Measurements from ENCODE around the gene PIEZO2.
"Not testable (repeated sequence)": the region's sequence is repeated elsewhere in the genome, so short reads cannot be mapped to it uniquely, and the experiment has no call there.

PIEZO2 gene

DNA sequence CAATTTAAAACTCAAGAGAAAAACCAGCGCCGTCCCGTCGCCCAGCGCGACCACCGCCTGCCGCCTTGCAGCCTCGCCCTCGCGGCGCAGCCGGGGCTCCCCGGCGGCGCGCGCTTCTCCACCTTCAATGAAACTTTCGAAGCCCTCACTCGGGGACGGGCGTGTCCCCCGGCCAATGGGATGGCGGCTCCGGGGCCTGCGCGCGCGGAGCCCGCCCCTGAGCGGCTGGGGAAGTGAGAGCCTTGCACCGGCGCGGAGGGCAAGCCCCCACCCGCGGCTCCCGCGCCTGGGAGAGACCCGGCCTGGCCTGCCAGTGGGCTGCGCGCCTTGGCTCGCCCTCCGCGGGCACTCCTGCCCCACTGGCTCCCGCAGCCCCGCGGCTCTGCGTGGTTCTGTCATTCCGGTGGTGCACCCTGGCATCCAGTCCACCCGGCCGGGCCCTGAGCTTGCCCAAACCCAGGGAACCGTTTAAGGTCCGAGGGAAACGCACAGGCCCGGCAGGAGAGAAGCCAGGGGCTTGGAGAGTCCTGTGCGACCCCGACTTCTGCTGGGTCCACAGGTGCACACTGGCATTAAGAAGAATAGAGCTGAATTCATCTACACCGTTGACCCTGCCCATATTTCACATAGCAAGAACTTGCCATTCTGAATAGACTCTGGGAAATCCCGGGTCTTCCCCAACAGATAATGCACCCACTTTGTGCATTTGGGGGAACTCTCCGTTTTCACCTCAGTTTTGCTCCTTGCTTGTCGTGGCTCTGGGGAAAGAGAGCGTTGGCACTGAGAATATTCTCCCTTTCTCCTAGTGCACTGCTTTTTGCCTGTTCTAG lies at the start of gene PIEZO2:
TSS of gene PIEZO2 (minus strand) at position 129 of the 830 bp plus-strand sequence. CDS start 981 bp downstream, outside the sequence.
- no peak for TF ChIP-seq JUND (IDR thresholded peaks at IDR 0.05; ENCODE audit: low read depth)
- in situ Hi-C loops (cut with HindIII; ENCODE audit: low pct_unique_long_range_greater_than_20kb, low sequenced_read_pairs): no loop called here
- DNase-seq (ENCODE audit: low read depth in 1 of 2, low spot score in 1 of 2): no peak

DNA sequence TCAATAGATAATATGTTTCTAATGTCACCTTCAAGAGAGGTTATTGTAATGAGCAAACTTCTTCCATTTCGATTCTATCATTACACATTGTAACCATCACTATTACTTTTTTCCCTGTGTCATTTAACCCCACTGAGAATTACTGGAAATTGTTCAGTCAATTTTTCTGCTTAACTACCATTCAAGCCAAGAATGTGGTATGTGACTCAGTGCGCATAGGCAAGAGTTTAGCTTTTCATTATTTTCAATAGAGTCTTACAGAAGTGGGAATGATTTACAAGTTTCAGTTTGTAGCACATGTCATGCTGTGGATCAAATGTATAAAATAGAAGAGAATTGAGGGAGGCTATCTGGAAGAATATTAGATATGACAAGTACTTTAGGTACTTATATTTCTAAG lies 34.3 kb upstream of the PIEZO2 start:
- no peak for TF ChIP-seq JUND (IDR thresholded peaks at IDR 0.05; ENCODE audit: low read depth)
- DNase-seq (ENCODE audit: low read depth in 1 of 2, low spot score in 1 of 2): no peak
- in situ Hi-C loops (cut with HindIII; ENCODE audit: low pct_unique_long_range_greater_than_20kb, low sequenced_read_pairs): no loop called here

DNA sequence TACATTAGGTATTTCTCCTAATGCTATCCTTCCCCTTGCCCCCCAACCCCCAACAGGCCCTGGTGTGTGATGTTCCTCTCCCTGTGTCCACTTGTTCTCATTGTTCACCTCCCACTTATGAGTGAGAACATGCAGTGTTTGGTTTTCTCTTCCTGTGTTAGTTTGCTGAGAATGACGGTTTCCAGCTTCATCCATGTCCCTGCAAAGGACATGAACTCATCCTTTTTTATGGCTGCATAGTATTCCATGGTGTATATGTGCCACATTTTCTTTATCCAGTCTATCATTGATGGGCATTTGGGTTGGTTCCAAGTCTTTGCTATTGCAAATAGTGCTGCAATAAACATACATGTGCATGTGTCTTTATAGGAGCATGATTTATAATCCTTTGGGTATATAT lies 32.3 kb upstream of the PIEZO2 start:
- in situ Hi-C loops (cut with HindIII; ENCODE audit: low pct_unique_long_range_greater_than_20kb, low sequenced_read_pairs); DNase-seq (ENCODE audit: low read depth in 1 of 2, low spot score in 1 of 2): not testable (repeated sequence)

DNA sequence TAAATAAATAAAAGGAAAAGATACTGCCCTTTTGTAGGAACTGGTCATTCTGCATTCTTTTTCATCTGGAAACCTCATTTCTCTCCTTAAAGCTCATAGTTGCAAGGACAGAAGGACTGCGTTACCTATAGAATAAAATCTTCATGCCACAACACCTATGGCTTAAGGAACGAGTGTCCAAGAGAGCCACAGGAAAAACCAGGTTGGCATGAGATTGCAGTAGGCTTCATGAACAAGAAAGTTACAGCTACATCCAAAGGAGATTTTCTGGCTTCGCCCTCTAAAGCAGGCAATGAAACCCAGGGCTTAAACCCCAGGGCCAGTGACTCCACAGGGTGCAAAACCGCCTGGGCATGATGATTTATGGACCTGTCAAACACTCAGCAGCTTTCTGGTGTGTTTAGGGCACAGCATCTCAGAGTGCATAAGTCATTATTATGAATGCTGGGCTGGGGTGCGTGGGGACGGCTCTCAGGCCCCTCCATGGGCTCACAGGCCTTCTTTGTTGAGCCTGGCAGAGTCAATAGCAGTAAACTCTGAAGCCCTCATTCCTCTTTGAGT lies 30.7 kb upstream of the PIEZO2 start:
- in situ Hi-C loops (cut with HindIII; ENCODE audit: low pct_unique_long_range_greater_than_20kb, low sequenced_read_pairs): no loop called here
- no peak for TF ChIP-seq JUND (IDR thresholded peaks at IDR 0.05; ENCODE audit: low read depth)
- no peak for DNase-seq (ENCODE audit: low read depth in 1 of 2, low spot score in 1 of 2)

DNA sequence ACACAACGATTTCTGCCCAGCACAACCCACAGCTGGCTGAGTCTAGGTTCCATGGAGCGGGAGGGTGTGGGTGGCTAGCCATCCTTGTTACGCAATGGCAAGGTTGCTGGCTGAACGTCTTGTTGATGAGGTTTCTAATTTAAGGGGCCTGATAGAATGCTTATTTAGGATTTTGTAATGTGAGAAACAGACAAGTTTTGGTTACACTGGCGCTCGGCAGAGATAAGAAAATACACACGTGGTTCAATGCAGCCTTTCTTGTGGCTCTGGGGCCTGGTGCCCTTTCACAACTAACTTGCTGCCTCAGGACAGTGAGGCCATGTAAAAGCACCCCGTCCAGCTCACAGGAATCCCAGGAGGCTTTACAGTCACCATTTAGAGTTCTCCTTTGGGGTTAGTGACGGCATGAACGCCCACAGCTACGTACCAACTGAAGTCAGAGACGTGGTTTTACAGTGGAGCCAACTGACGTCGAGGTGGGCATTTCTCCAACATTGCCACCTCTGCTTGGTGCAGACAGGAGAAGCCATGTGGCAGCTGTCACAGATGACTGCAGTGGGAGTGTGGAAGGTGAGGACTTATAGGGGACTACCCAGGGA lies 29.7 kb upstream of the PIEZO2 start:
- no peak for DNase-seq (ENCODE audit: low read depth in 1 of 2, low spot score in 1 of 2)
- in situ Hi-C loops (cut with HindIII; ENCODE audit: low pct_unique_long_range_greater_than_20kb, low sequenced_read_pairs): no loop called here
- no peak for TF ChIP-seq JUND (IDR thresholded peaks at IDR 0.05; ENCODE audit: low read depth)

DNA sequence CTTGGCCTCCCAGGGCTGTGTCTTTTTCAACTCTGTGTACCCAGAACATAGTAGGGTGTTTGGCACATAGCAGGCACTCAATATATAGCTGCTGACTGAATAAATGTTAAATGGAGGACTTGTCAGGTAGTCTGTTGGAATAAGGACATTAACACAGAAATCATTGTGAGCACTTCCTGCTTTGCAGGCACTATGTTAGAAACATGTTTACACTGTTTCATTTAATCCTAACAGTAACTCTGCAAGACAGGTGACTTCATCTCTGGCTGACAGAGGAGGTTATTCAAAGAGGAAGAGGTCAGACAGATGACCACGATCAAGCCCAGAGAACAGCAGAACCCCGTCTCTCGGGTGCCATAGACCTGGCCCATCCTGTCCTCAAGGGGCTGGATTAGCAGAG lies 28.0 kb upstream of the PIEZO2 start:
- in situ Hi-C loops (cut with HindIII; ENCODE audit: low pct_unique_long_range_greater_than_20kb, low sequenced_read_pairs): no loop called here
- no peak for TF ChIP-seq JUND (IDR thresholded peaks at IDR 0.05; ENCODE audit: low read depth)
- no peak for DNase-seq (ENCODE audit: low read depth in 1 of 2, low spot score in 1 of 2)

DNA sequence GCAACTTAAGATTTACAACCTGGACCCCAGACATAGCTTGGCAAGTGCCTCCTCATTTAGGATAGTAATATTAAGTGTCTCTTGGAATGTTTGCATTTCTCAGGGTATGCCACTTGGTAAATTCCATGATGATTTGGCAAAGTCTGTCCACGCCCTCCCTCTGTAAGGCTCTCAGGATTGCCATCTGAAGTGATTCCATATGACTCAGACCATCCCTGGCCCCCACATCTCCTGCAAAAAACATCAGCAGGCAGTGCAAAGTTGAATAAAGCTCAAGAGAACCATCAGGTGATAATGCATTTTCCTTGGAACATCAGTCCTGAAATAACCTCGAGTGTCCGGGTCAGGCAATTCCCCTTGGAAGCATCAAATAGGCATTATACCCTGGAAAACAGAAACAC lies 27.1 kb upstream of the PIEZO2 start:
- no peak for DNase-seq (ENCODE audit: low read depth in 1 of 2, low spot score in 1 of 2)
- no peak for TF ChIP-seq JUND (IDR thresholded peaks at IDR 0.05; ENCODE audit: low read depth)
- in situ Hi-C loops (cut with HindIII; ENCODE audit: low pct_unique_long_range_greater_than_20kb, low sequenced_read_pairs): no loop called here

DNA sequence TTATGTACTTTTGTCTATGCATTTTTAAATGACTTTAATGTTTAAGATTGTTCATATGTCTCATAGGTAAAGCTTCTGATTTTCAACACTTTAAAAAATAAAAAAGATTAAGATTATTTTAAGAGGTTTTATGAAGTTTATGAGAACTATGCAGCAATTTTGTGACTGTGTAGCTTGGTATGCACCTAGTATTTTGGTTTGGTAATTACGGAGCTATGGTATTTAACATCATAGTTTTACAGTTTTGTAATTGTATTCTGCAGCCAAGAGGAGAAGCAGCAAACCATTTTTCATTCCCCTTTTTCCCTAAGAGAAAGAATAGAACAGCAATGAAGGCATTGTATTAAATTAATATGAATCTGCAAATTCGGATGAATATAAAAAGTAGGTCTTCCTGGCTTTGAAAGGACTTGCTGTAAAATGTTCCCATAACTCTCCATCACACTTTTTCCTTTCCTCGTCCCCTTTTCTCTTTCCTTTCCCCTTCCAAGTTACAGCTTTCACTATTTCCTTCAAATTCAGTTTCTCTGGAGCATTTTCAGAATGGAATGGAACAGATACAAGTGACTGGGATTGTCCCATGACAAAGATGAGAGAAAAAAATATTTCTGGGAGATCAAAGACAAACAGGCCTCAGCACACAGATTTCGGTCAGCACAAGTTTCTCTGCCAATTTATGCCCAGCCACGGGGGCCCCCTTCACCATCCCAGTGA lies 26.1 kb upstream of the PIEZO2 start:
- TF ChIP-seq JUND (IDR thresholded peaks at IDR 0.05; ENCODE audit: low read depth): no peak
- in situ Hi-C loops (cut with HindIII; ENCODE audit: low pct_unique_long_range_greater_than_20kb, low sequenced_read_pairs): no loop called here
- no peak for DNase-seq (ENCODE audit: low read depth in 1 of 2, low spot score in 1 of 2)

DNA sequence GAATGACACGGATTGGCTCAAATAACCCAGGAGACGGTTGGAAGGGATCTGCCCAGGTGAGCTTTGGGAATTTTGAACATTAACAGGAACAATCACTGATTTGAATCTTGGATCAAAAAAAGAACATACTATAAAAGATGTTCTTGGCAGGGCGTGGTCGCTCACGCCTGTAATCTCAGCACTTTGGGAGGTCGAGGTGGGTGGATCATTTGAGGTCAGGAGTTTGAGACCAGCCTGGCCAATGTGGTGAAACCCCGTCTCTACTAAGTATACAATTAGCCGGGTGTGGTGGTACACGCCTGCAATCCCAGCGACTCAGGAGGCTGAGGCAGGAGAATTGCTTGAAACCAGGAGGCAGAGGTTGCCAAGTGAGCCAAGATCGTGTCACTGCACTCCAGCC lies 24.8 kb upstream of the PIEZO2 start:
- in situ Hi-C loops (cut with HindIII; ENCODE audit: low pct_unique_long_range_greater_than_20kb, low sequenced_read_pairs); DNase-seq (ENCODE audit: low read depth in 1 of 2, low spot score in 1 of 2): not testable (repeated sequence)

DNA sequence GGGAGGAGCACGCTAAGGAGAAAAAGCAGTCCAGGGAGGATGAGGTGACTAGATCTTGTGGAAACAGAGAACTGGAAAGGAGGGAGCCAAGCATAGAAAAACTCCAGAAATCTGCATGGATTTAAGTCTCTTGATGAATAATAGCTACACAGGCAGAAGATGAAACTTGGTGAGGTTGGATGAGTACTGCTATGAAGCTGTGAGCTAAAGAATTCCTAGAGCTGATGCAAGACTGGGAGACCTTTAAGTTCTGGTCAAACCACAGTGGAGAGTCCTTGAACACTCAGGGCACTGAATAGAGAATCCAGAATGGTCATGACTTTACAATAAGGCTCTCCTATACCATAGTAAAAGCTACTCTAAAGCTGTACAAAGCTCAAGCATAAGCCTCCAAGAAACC lies 18.4 kb upstream of the PIEZO2 start:
- in situ Hi-C loops (cut with HindIII; ENCODE audit: low pct_unique_long_range_greater_than_20kb, low sequenced_read_pairs): no loop called here
- DNase-seq (ENCODE audit: low read depth in 1 of 2, low spot score in 1 of 2): no peak
- no peak for TF ChIP-seq JUND (IDR thresholded peaks at IDR 0.05; ENCODE audit: low read depth)

DNA sequence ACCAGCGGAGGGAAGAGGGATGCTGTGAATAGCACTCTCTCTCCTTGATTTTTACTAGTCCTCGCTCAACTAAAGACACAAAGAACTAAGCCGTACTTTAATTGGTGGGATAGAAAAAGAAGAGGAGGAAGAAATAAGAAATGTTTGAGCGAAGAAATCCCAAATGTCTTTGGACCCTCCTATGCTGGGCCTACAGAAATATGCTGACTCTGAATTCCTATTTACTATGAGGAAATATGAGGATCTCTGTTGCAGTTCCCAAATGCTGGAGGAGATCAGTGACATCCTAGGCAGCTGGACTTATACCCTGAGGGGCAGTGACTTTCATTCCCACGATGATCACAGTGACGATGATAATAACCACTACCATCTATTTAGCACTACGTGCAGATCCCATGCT lies 16.6 kb upstream of the PIEZO2 start:
- in situ Hi-C loops (cut with HindIII; ENCODE audit: low pct_unique_long_range_greater_than_20kb, low sequenced_read_pairs): no loop called here
- no peak for DNase-seq (ENCODE audit: low read depth in 1 of 2, low spot score in 1 of 2)
- TF ChIP-seq JUND (IDR thresholded peaks at IDR 0.05; ENCODE audit: low read depth): no peak

DNA sequence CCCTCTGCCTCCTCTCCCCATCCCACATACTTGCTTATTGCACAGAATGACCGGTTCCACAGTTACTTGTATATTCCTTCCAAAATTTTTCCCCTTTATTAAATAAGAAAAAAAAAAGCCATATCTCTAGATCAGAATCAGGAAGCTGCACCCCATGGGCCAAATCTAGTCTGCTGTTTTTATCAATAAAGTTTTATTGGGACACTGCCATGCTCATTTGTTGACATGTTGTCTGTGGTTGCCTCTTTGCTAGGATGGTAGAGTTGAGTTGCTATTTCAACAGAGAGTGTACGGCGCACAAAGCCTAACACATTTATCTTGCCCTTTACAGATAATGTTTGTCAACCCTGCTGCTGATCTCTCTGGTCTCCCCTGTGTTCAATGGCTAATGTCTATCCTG lies 15.8 kb upstream of the PIEZO2 start:
- in situ Hi-C loops (cut with HindIII; ENCODE audit: low pct_unique_long_range_greater_than_20kb, low sequenced_read_pairs): no loop called here
- TF ChIP-seq JUND (IDR thresholded peaks at IDR 0.05; ENCODE audit: low read depth): no peak
- no peak for DNase-seq (ENCODE audit: low read depth in 1 of 2, low spot score in 1 of 2)

DNA sequence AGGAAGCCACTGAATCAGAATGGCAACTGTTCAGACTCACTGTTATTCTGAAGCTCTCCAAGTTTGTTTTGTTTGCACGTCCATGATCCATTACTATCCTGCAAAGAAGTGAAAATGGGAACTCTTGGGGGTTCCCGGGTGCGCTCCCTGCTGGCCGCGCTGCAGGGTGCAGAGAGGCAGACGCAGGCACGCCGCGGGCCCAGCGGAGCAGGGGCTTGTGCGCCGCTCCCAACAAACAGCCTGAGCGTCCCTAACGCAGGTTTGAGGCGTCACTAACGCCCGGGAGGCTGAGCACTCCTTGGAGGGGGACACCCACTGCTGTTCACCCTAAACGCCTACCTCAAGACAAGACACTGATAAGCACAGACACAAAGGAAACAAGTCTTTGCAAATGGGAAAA lies 14.3 kb upstream of the PIEZO2 start:
- DNase-seq (ENCODE audit: low read depth in 1 of 2, low spot score in 1 of 2): no peak
- no peak for TF ChIP-seq JUND (IDR thresholded peaks at IDR 0.05; ENCODE audit: low read depth)
- in situ Hi-C loops (cut with HindIII; ENCODE audit: low pct_unique_long_range_greater_than_20kb, low sequenced_read_pairs): no loop called here
